Peyer's patch (tissue), 4 donors: ENCODE measurements around the gene ADK. TPM values are rescaled to one million over a fixed set of nuclear protein-coding genes. Genes with fewer than 3 reads are reported as not detected.

Source experiments
- DNase-seq, 3 donors: peaks; one replicate each; pipeline ENCODE4 v3.0.0-alpha.2; 2017 to 2019
- H3K27ac ChIP-seq, 4 donors: fragments of 200-600 bp; sonication (generic); one replicate each; pipeline ENCODE4 v1.5.1; 2016 to 2019
- H3K27me3 ChIP-seq, 2 donors: fragments of 200-600 bp; sonication (generic); one replicate each; pipeline ENCODE4 v1.5.1; 2019
- H3K36me3 ChIP-seq, 3 donors: fragments of 200-600 bp; sonication (generic); one replicate each; pipeline ENCODE4 v1.5.1; 2016 to 2019
- H3K4me1 ChIP-seq, 4 donors: fragments of 200-600 bp; sonication (generic); one replicate each; pipeline ENCODE4 v1.5.1; 2016 to 2019
- H3K4me3 ChIP-seq, 4 donors: fragments of 200-600 bp; sonication (generic); 1 replicate in 3 of 4; 2 replicates in 1 of 4; pipeline ENCODE4 v1.5.1; 2016 to 2019; ENCODE audit warnings: mild to moderate bottlenecking in 1 of 4
- H3K9me3 ChIP-seq, 4 donors: fragments of 200-600 bp; sonication (generic); one replicate each; pipeline ENCODE4 v1.5.1; 2016 to 2019; ENCODE audit warnings: mild to moderate bottlenecking in 1 of 4
- POLR2A ChIP-seq, 2 donors: fragments of 450-650 bp; IDR thresholded peaks; one replicate each; pipeline ENCODE4 v1.5.1; 2017; ENCODE audit warnings: antibody characterized with exemption in 2 of 2, mild to moderate bottlenecking in 2 of 2, moderate library complexity in 2 of 2
- total RNA-seq, 4 donors: library from RNA; depleted of rRNA; stranded (reverse); fragments of >200 nt; gene quantifications; one replicate each; pipeline ENCODE4 v1.1.0, GENCODE V29; 2016
- TF ChIP-seq, protein P1 (sequence below), 6 experiments: fragments of 450-650 bp in 4 of 6; fragments of 200-600 bp in 2 of 6; sonication (generic) in 1 of 6; IDR thresholded peaks; one replicate each; pipeline ENCODE4 v1.5.1; 2017 to 2019; ENCODE audit warnings: antibody characterized with exemption in 6 of 6, mild to moderate bottlenecking in 3 of 6, moderate library complexity in 1 of 6

Gene ADK
- total RNA-seq, 4 donors from 2014 or later, result 7.4 to 50.3 (median 14.3) TPM

DNA sequence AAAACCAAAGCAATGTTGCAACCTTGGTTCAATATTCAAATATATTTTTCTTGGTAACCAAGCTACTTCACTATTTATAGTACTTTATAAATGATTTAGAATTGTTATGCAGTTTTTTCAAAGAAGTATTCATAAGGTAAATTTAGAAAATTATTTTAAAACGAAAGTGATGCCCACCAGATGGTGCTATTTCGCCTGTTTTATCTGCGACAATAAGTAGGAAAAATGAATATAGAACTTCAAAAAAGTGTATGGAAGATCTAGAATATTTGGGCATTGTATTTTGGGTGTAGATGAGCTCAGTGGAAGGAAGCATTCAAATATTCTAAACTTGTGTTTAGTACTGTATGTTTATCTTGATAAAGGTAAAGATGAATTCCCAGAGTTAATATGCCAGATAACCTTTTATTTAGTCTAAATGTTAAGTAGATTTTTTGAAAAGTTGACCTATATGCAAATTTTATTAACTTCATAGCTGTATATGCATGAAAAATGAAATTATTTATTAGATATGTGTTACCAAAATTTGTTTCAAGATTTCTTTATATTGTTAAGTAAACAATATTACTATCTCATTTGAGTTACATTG is 93.2 kb downstream of the ADK start:
- no peaks in the 10 kb centered on the region for H3K9me3 ChIP-seq
- TF ChIP-seq POLR2A (IDR thresholded peaks at IDR 0.05), result no peak
- TF ChIP-seq, protein P1, sequence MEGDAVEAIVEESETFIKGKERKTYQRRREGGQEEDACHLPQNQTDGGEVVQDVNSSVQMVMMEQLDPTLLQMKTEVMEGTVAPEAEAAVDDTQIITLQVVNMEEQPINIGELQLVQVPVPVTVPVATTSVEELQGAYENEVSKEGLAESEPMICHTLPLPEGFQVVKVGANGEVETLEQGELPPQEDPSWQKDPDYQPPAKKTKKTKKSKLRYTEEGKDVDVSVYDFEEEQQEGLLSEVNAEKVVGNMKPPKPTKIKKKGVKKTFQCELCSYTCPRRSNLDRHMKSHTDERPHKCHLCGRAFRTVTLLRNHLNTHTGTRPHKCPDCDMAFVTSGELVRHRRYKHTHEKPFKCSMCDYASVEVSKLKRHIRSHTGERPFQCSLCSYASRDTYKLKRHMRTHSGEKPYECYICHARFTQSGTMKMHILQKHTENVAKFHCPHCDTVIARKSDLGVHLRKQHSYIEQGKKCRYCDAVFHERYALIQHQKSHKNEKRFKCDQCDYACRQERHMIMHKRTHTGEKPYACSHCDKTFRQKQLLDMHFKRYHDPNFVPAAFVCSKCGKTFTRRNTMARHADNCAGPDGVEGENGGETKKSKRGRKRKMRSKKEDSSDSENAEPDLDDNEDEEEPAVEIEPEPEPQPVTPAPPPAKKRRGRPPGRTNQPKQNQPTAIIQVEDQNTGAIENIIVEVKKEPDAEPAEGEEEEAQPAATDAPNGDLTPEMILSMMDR (IDR thresholded peaks at IDR 0.05), result peak in 5 of 6 experiments; percentile 48 to 62 (median 55)
- H3K27ac ChIP-seq, result no peak overlapping the region
- DNase-seq, result no peak
- H3K27me3 ChIP-seq, result no peaks in the 10 kb centered on the region
- H3K4me3 ChIP-seq, result no peak overlapping the region
- H3K4me1 ChIP-seq, result no peaks in the 10 kb centered on the region
- H3K36me3 ChIP-seq, result peaks cover 0 to 3% (median 0%) of the 10 kb centered on the region in 3 donors

DNA sequence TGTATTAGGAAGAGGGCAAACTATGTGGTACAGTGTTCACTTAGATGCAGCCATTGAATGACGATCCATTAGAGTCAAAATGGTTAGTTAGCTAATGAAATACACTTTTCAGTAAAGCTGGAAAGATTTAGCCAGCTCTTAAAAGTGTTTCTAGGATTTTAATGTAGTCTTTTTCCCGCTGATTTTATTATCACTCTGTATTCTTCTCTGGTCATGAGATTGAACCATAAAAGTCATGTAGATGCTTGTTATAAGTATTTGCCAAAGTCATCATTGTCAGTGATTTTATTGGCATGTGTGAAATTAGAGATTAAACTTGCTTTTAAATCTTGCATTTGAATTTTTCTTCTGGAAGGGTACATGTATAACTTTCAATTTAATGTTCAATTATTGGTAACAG is 93.8 kb downstream of the ADK start:
- TF ChIP-seq, protein P1 (IDR thresholded peaks at IDR 0.05), result no peak
- no peak for TF ChIP-seq POLR2A (IDR thresholded peaks at IDR 0.05)
- DNase-seq, result no peak
- no peak overlapping the region for H3K27ac ChIP-seq
- H3K27me3 ChIP-seq, result no peaks in the 10 kb centered on the region
- no peak overlapping the region for H3K4me3 ChIP-seq
- no peaks in the 10 kb centered on the region for H3K4me1 ChIP-seq
- no peaks in the 10 kb centered on the region for H3K9me3 ChIP-seq
- H3K36me3 ChIP-seq, result peaks cover 0 to 3% (median 0%) of the 10 kb centered on the region in 3 donors

DNA sequence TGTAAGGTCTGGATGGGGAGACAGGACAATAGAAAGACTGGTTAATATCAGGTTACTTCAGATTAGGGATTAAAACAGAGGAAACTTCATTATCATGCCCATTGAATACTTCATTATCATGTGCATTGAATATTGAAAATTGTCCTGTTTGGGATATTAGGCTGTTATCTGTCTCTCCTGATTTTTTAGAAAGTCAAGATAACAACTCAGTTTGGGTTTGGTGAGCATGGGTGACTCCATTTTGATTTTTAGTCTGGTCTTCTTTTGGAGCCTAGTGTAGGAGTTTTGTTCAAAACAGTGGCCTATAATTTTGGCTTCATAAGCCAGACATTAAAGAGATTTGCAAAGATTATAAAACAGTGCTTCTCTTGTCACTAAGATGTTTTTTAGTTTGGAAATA is 95.5 kb downstream of the ADK start:
- no peak for DNase-seq
- no peaks in the 10 kb centered on the region for H3K4me1 ChIP-seq

DNA sequence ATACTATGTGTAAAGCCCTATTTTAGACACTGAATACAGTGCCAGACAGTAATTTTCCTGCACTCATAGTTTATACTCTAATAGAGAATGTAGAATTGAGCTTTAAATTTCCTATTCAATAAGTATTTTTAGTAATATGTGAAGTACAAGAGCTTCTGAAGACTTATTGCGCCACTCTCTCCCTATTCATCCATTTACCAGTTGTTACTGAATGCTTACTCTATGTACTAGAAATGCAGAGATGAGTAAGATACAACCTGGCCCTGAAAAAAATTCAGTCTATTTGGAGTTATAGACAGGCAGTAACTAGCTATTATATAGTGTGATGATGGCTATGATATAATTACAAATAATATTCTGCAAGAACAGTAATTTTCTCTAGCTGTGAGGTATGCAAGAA is 98.8 kb downstream of the ADK start:
- Histone ChIP-seq H3K36me3 (no peaks in the 10 kb centered on the region), H3K9me3 (no peaks in the 10 kb centered on the region), H3K27ac (no peak overlapping the region), H3K4me1 (no peaks in the 10 kb centered on the region), H3K4me3 (no peak overlapping the region), H3K27me3 (no peaks in the 10 kb centered on the region)
- no peak for TF ChIP-seq POLR2A (IDR thresholded peaks at IDR 0.05)
- TF ChIP-seq, protein P1 (IDR thresholded peaks at IDR 0.05), result no peak
- DNase-seq, result no peak

More for the DNA sequence above, 95.5 kb downstream of the ADK start:
- H3K9me3 ChIP-seq, result no peaks in the 10 kb centered on the region
- no peak for TF ChIP-seq POLR2A (IDR thresholded peaks at IDR 0.05)
- TF ChIP-seq, protein P1 (IDR thresholded peaks at IDR 0.05), result no peak
- H3K27me3 ChIP-seq, result no peaks in the 10 kb centered on the region
- H3K27ac ChIP-seq, result no peak overlapping the region
- peaks cover 0 to 3% (median 0%) of the 10 kb centered on the region in 3 donors for H3K36me3 ChIP-seq
- H3K4me3 ChIP-seq, result no peak overlapping the region

DNA sequence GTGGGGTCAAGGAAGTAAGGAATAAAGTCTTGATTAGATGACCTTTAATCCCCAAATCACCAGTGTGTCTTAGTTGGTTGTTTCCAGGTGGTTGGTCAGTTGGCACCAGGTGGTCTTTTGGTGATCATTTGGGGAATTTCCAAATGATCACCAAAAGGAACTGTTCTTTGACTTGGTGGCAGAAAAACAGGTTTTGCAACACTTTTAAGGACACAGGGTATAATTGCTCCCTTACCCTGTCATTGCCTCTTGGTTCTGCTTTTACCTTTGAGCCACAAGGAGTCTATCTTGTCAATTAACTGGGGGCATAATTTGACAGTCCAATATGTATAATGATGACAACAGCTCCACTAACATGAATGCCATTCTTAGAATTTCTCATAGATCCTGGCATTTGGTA is 104.2 kb downstream of the ADK start:
- no peak for TF ChIP-seq POLR2A (IDR thresholded peaks at IDR 0.05)
- TF ChIP-seq, protein P1 (IDR thresholded peaks at IDR 0.05), result no peak
- no peaks in the 10 kb centered on the region for H3K4me1 ChIP-seq
- H3K9me3 ChIP-seq, result no peaks in the 10 kb centered on the region
- no peaks in the 10 kb centered on the region for H3K36me3 ChIP-seq
- H3K4me3 ChIP-seq, result no peak overlapping the region
- H3K27me3 ChIP-seq, result no peaks in the 10 kb centered on the region
- H3K27ac ChIP-seq, result no peak overlapping the region
- no peak for DNase-seq
